ENCODE data around the gene SLC1A5.

Gene SLC1A5

GRCh38 chr19:46727757-46728156, 60.6 kb downstream of the SLC1A5 start:
- FAIRE-seq: no peak
- DNase-seq (ENCODE audit: insufficient read length, low spot score): no peak

- no peak for DNase-seq (ENCODE audit: insufficient read length, low spot score)
- no peak for FAIRE-seq
These were observed 61.4 kb downstream of the SLC1A5 start for GRCh38 chr19:46726971-46727501.

- FAIRE-seq: no peak
These were observed 61.8 kb downstream of the SLC1A5 start for GRCh38 chr19:46726551-46726950.

GRCh38 chr19:46725859-46726393, 62.5 kb downstream of the SLC1A5 start:
- DNase-seq (ENCODE audit: insufficient read length, low spot score) (no peak), FAIRE-seq (no peak)

More at GRCh38 chr19:46726551-46726950, 61.8 kb downstream of the SLC1A5 start:
- no peak for DNase-seq (ENCODE audit: insufficient read length, low spot score)

- no peak for FAIRE-seq
- DNase-seq (ENCODE audit: insufficient read length, low spot score): no peak
These were observed 63.2 kb downstream of the SLC1A5 start for GRCh38 chr19:46725036-46725820.
